GM21447 (cell line): ENCODE results near the gene MUC6.

Source experiments
- ATAC-seq: cut with Tn5 transposase; IDR thresholded peaks from one replicate; pipeline ENCODE4 v1.9.1; 2021; ENCODE audit not compliant: unreplicated experiment

Gene MUC6

GRCh38 chr11:1036303-1036923 lies at the start of gene MUC6:
Gene MUC6, minus strand, starts transcription at chr11:1036718. Its CDS starts 63 bp downstream, at chr11:1036655.
- ATAC-seq: no peak

GRCh38 chr11:1085440-1086170 lies 49.1 kb upstream of the MUC6 start:
- no peak for ATAC-seq

GRCh38 chr11:1084561-1085439 lies 48.3 kb upstream of the MUC6 start:
- no peak for ATAC-seq

- no peak for ATAC-seq
These were observed 47.4 kb upstream of the MUC6 start for GRCh38 chr11:1083621-1084551.

- ATAC-seq: no peak
These were observed 46.5 kb upstream of the MUC6 start for GRCh38 chr11:1082728-1083620.

GRCh38 chr11:1082346-1082727 lies 45.8 kb upstream of the MUC6 start:
- no peak for ATAC-seq

- ATAC-seq: no peak
These were observed 45.2 kb upstream of the MUC6 start for GRCh38 chr11:1081601-1082311.

- ATAC-seq: no peak
These were observed 41.7 kb upstream of the MUC6 start for GRCh38 chr11:1078191-1078601.

GRCh38 chr11:1077417-1078119 lies 41.0 kb upstream of the MUC6 start:
- ATAC-seq: no peak

GRCh38 chr11:1077033-1077416 lies 40.5 kb upstream of the MUC6 start:
- ATAC-seq: no peak

- no peak for ATAC-seq
These were observed 39.6 kb upstream of the MUC6 start for GRCh38 chr11:1076061-1076665.

GRCh38 chr11:1075341-1075911 lies 38.9 kb upstream of the MUC6 start:
- ATAC-seq: no peak

- ATAC-seq: no peak
These were observed 38.0 kb upstream of the MUC6 start, which contains the start of gene MUC2 for GRCh38 chr11:1074244-1075221. Gene MUC2, plus strand, starts transcription at chr11:1074874.

- ATAC-seq: no peak
These were observed 37.3 kb upstream of the MUC6 start for GRCh38 chr11:1073851-1074243.

GRCh38 chr11:1073261-1073724 lies 36.8 kb upstream of the MUC6 start:
- no peak for ATAC-seq

- ATAC-seq: no peak
These were observed 36.3 kb upstream of the MUC6 start for GRCh38 chr11:1072821-1073231.
